Right kidney (tissue), 1 donor: ENCODE measurements around the gene ESF1.
"Not testable (repeated sequence)": the region's sequence is repeated elsewhere in the genome, so short reads cannot be mapped to it uniquely, and the experiment has no call there.

Experiments
- DNase-seq: peaks from one replicate; pipeline ENCODE4 v3.0.0-alpha.2; 2016

The ESF1 gene

GRCh38 chr20:13739731-13740649, 44.7 kb downstream of the ESF1 start:
- no peak for DNase-seq

GRCh38 chr20:13738187-13738586, 46.5 kb downstream of the ESF1 start:
- not testable (repeated sequence) for DNase-seq

- DNase-seq, result no peak
Measured at GRCh38 chr20:13736436-13737191, 48.1 kb downstream of the ESF1 start.

GRCh38 chr20:13735826-13736225, 48.9 kb downstream of the ESF1 start:
- no peak for DNase-seq

- DNase-seq, result no peak
Measured at GRCh38 chr20:13723011-13723410, 61.7 kb downstream of the ESF1 start.

GRCh38 chr20:13718171-13718570, 66.5 kb downstream of the ESF1 start:
- DNase-seq, result no peak

- DNase-seq, result no peak
Measured at GRCh38 chr20:13717631-13718044, 67.1 kb downstream of the ESF1 start.

- no peak for DNase-seq
Measured at GRCh38 chr20:13715171-13715570, 69.5 kb downstream of the ESF1 start.

- DNase-seq, result no peak
Measured at GRCh38 chr20:13708234-13708633, 76.5 kb downstream of the ESF1 start.

GRCh38 chr20:13703265-13703664, 81.5 kb downstream of the ESF1 start:
- no peak for DNase-seq

- no peak for DNase-seq
Measured at GRCh38 chr20:13701486-13701885, 83.2 kb downstream of the ESF1 start.

- DNase-seq, result no peak
Measured at GRCh38 chr20:13700761-13701160, 84.0 kb downstream of the ESF1 start.

- no peak for DNase-seq
Measured at GRCh38 chr20:13694420-13695150, 90.1 kb downstream of the ESF1 start.

- DNase-seq, result no peak
Measured at GRCh38 chr20:13692802-13693736, 91.7 kb downstream of the ESF1 start.

GRCh38 chr20:13690943-13691342, 93.8 kb downstream of the ESF1 start:
- DNase-seq, result peak; percentile 27

- DNase-seq, result no peak
Measured at GRCh38 chr20:13687815-13688214, 96.9 kb downstream of the ESF1 start.

GRCh38 chr20:13685623-13686022, 99.1 kb downstream of the ESF1 start:
- no peak for DNase-seq

- DNase-seq, result no peak
Measured at GRCh38 chr20:13684566-13685222, 100.0 kb downstream of the ESF1 start.

GRCh38 chr20:13683833-13684232, 100.9 kb downstream of the ESF1 start:
- DNase-seq, result no peak

- DNase-seq, result no peak
Measured at GRCh38 chr20:13681248-13682125, 103.2 kb downstream of the ESF1 start.
